GM21390 (cell line): ENCODE measurements around the gene ADAM20.
"Not testable (repeated sequence)": the region's sequence is repeated elsewhere in the genome, so short reads cannot be mapped to it uniquely, and the experiment has no call there.

Experiments used
- ATAC-seq: cut with Tn5 transposase; IDR thresholded peaks from one replicate; pipeline ENCODE4 v1.9.1; 2021; ENCODE audit not compliant: unreplicated experiment

Gene ADAM20

GRCh38 chr14:70534904-70535303 is at the start of gene ADAM20:
ADAM20 (minus strand) TSS chr14:70535004; CDS start chr14:70524757, 10,247 bp downstream.
- no peak for ATAC-seq

- ATAC-seq, result no peak
Observed at GRCh38 chr14:70576891-70577290, 42.1 kb upstream of the ADAM20 start.

- no peak for ATAC-seq
Observed at GRCh38 chr14:70573050-70573449, 38.2 kb upstream of the ADAM20 start.

GRCh38 chr14:70571139-70571538 is 36.3 kb upstream of the ADAM20 start:
- no peak for ATAC-seq

GRCh38 chr14:70567791-70568190 is 33.0 kb upstream of the ADAM20 start:
- ATAC-seq, result no peak

- ATAC-seq, result no peak
Observed at GRCh38 chr14:70563869-70564268, 29.1 kb upstream of the ADAM20 start.

GRCh38 chr14:70563417-70563816 is 28.6 kb upstream of the ADAM20 start:
- ATAC-seq, result no peak

- ATAC-seq, result no peak
Observed at GRCh38 chr14:70558356-70558755, 23.6 kb upstream of the ADAM20 start.

GRCh38 chr14:70555890-70556289 is 21.1 kb upstream of the ADAM20 start:
- ATAC-seq, result no peak

GRCh38 chr14:70538087-70538486 is 3.3 kb upstream of the ADAM20 start:
- ATAC-seq, result no peak

GRCh38 chr14:70536830-70537229 is 2.0 kb upstream of the ADAM20 start:
- no peak for ATAC-seq

- no peak for ATAC-seq
Observed at GRCh38 chr14:70530417-70530816, 4.4 kb downstream of the ADAM20 start.

- no peak for ATAC-seq
Observed at GRCh38 chr14:70527501-70528105, 7.2 kb downstream of the ADAM20 start.

- no peak for ATAC-seq
Observed at GRCh38 chr14:70525691-70526090, 9.1 kb downstream of the ADAM20 start.

GRCh38 chr14:70515811-70516210 is 19.0 kb downstream of the ADAM20 start:
- no peak for ATAC-seq

- no peak for ATAC-seq
Observed at GRCh38 chr14:70514168-70515069, 20.4 kb downstream of the ADAM20 start.

- ATAC-seq, result no peak
Observed at GRCh38 chr14:70498191-70498590, 36.6 kb downstream of the ADAM20 start.

- ATAC-seq, result no peak
Observed at GRCh38 chr14:70489579-70490200, 45.1 kb downstream of the ADAM20 start.

- not testable (repeated sequence) for ATAC-seq
Observed at GRCh38 chr14:70477356-70478105, 57.3 kb downstream of the ADAM20 start.

GRCh38 chr14:70475459-70475858 is 59.3 kb downstream of the ADAM20 start:
- ATAC-seq, result not testable (repeated sequence)

- ATAC-seq, result no peak
Observed at GRCh38 chr14:70473825-70474224, 61.0 kb downstream of the ADAM20 start.
